ENCODE measurements around the gene TNFSF10.
"Not testable (repeated sequence)": the region's sequence is repeated elsewhere in the genome, so short reads cannot be mapped to it uniquely, and the experiment has no call there.

TNFSF10 gene

GRCh38 chr3:172522871-172523818 lies at the start of gene TNFSF10:
TNFSF10 (minus strand) TSS chr3:172523430; CDS start chr3:172523384, 46 bp downstream.
- DNase-seq = no peak

GRCh38 chr3:172569128-172570008 lies 46.1 kb upstream of the TNFSF10 start:
- no peak for DNase-seq

- DNase-seq = no peak
These were observed 45.5 kb upstream of the TNFSF10 start for GRCh38 chr3:172568701-172569100.

GRCh38 chr3:172566785-172567184 lies 43.6 kb upstream of the TNFSF10 start:
- not testable (repeated sequence) for DNase-seq

- no peak for DNase-seq
These were observed 41.3 kb upstream of the TNFSF10 start for GRCh38 chr3:172564499-172564898.

GRCh38 chr3:172562871-172563865 lies 39.9 kb upstream of the TNFSF10 start:
- no peak for DNase-seq

GRCh38 chr3:172561897-172562640 lies 38.8 kb upstream of the TNFSF10 start:
- DNase-seq = no peak

GRCh38 chr3:172560586-172560985 lies 37.4 kb upstream of the TNFSF10 start:
- DNase-seq = no peak

- DNase-seq = no peak
These were observed 36.8 kb upstream of the TNFSF10 start for GRCh38 chr3:172560026-172560425.

- DNase-seq = no peak
These were observed 35.8 kb upstream of the TNFSF10 start for GRCh38 chr3:172559020-172559419.

- DNase-seq = no peak
These were observed 34.4 kb upstream of the TNFSF10 start for GRCh38 chr3:172557515-172558220.

GRCh38 chr3:172553526-172554252 lies 30.5 kb upstream of the TNFSF10 start:
- DNase-seq = no peak

- no peak for DNase-seq
These were observed 29.4 kb upstream of the TNFSF10 start for GRCh38 chr3:172552607-172553006.

GRCh38 chr3:172551874-172552273 lies 28.6 kb upstream of the TNFSF10 start:
- no peak for DNase-seq

- DNase-seq = no peak
These were observed 27.2 kb upstream of the TNFSF10 start for GRCh38 chr3:172550347-172550943.

- DNase-seq = no peak
These were observed 25.9 kb upstream of the TNFSF10 start for GRCh38 chr3:172549144-172549543.

- DNase-seq = no peak
These were observed 23.5 kb upstream of the TNFSF10 start for GRCh38 chr3:172546628-172547214.

- DNase-seq = no peak
These were observed 22.9 kb upstream of the TNFSF10 start for GRCh38 chr3:172546105-172546504.

- DNase-seq = no peak
These were observed 21.2 kb upstream of the TNFSF10 start for GRCh38 chr3:172544404-172544803.
